NCI-H1092 (cell line): ENCODE measurements around the gene COL15A1.

Experiments
- DNase-seq: peaks from one replicate; lab custom pipeline; 2025; lab: John Stamatoyannopoulos, UW

Gene COL15A1

GRCh38 chr9:99037769-99038483, 94.2 kb downstream of the COL15A1 start:
- no peak for DNase-seq

DNA sequence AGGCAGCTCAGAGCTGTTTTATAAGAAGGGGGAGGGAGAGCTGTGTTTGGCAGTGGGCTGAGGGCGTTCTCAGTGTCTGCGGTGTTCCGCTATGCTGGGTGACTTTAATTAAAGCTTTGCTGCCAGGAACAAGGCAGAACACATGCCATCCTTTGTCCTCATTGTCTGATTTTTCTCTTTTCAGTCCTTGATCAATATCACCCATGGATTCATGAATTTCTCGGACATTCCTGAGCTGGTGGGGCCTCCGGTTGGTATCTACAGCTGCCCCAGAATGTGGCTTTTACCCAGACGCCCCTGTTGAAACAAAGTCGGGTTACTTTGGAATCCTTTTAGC, 94.7 kb downstream of the COL15A1 start:
- DNase-seq: no peak

GRCh38 chr9:99039505-99040182, 95.9 kb downstream of the COL15A1 start:
- no peak for DNase-seq

DNA sequence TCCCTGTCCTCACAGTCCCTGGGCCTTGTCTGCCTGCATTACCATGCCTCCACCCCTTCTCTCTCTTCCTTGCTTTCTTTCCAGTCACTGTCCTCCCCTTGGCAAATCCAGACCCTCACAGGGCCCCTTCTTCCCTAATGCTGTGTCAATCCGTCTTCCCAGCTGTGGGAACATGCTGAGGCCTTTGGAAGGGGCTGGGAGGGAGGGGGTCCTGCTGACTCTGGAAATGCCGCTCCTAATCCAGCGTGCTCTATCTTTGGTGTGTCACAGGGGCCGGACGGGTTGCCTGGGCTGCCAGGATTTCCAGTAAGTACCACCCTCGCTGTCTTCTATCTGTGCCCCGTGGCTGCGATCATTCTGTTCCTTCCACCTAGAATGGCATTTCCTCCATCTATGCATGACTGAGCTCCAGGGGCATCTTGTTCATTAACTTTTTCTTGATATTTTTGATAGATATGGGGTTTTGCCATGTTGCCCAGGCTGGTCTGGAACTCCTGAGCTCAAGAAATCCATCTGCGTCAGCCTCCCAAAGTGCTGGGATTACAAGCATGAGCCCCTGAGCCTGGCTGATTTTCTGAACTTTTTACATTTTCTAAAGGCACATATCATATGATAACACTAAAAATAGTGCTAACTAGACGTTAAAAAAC, 96.7 kb downstream of the COL15A1 start:
- no peak for DNase-seq

DNA sequence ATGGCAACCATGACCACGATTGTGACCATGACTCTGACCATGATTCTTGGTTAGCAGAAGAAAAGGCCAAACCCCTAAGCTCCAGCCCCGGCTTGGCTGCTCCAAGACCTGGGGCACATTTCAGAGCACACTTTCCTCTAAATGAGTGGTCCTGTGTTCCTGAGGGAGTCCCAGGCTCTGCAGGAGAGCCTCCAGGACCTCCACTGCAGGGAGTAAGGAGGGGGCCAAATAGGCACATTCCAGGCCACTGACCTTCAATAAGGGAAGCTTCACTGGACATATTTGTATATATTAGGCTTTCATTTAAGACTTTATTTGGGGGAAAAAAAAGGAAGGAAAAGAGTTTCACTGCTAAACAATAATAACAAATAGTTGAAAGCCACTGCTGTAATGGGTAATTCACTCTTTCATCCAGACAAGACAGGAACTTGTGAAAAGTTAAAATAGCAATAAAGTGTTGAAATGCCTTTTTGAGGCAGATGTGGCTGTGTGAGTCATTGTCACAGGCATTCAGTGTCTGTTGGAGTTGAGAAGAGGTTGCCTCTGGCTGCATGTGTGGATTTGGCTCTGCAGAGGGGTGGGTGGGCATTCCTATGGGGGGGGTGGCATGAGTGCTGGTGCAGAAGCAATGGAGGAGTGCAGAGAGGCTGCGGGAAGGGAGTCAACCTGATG, 97.3 kb downstream of the COL15A1 start:
- no peak for DNase-seq

DNA sequence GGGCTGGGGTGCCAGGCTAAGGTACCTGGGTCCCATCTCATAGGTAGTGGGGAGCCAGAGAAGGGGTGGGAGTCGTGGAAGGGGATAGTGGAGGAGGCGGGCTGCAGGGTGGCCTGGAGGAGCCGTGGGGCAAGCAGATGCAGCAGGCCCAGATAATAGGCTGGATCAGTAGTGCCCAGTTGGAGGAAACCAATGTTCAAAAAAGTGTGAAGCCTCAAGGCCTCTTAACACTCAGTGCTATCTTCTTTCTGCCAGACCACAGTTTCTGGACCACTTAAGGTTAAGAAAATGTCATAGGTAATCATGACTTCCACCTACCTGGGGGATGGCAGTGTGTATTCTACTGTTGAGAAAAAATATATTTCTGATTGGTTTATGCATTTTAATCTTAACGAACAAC, 97.9 kb downstream of the COL15A1 start:
- no peak for DNase-seq

DNA sequence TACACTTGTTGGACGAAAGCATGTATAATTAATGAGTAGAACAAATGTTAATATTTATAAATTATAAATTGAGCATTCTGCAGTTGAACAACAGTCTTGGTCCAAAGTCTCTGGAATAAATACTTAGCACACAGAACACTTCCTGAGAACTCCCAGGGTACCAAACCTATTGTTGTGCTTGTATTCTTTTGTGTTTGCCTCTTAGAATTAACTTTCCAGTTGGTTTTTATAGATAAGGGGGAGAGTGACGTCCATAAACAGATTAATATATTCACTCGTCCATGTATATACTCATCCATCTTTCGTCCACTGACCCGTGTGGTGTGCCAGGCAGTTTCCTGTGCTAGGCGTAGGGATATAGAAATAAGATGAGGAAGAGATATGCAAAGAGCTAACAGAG, 98.9 kb downstream of the COL15A1 start:
- DNase-seq: no peak

DNA sequence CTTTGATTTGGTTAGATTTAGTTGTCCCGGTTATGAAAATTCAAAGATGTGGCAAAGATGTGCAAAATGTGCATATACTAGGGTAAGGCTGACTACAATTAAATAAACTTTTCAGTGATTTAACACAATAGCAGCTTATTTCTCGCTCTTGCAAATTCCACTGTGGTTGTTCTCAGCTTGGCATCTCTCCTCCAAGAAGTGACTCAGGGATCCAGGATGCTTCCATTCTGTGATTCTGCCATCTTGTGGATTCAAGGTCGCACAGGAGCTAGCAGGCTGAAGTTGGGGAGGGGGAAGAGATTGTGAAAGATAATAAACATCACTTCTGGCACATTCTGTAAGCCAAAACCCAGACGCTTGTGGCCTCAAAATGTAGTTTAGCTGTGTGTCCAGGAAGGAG, 101.1 kb downstream of the COL15A1 start:
- DNase-seq: no peak

DNA sequence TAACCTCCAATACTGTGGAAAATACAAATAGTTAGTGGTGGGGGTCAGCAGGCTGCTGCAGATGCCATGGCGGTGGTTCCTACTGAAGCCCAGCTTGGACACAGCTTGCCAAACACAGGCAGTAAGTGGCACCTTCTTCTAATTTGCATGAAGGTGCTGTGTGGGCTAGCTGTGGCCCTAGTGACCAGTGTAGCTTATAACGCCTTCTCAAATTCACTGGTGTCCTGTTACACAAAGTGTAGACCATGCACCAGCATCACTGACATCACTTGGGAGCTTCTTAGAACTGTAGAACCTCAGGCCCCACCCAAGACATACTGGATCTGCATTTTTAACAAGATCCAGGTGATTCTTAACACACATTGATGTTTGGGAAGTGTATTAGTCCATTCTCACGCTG, 102.4 kb downstream of the COL15A1 start:
- no peak for DNase-seq

DNA sequence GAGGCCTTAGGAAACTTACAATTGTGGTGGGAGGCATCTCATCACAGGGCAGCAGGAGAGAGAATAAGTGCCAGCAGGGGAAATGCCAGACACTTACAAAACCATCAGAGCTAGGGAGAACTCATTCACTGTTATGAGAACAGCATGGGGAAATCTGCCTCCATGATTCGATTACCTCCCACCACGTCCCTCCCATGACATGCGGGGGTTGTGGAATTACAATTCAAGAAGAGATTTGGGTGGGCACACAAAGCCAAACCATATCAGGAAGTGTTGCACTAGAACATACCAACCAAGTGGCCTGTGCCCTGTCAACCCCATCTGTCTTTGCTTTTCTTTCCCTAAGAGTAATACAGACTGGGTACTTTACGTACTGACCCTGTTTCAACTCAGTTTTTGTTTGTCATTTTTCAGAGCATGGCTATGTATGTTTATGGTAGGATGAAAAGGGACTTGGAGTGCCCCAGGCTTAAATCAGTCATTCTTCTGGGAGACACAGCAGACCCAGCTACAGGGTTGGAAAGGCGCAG, 102.9 kb downstream of the COL15A1 start:
- no peak for DNase-seq

- no peak for DNase-seq
Observed at GRCh38 chr9:99049228-99049627, 105.5 kb downstream of the COL15A1 start.

- no peak for DNase-seq
Observed at GRCh38 chr9:99049641-99050040, 105.9 kb downstream of the COL15A1 start.

DNA sequence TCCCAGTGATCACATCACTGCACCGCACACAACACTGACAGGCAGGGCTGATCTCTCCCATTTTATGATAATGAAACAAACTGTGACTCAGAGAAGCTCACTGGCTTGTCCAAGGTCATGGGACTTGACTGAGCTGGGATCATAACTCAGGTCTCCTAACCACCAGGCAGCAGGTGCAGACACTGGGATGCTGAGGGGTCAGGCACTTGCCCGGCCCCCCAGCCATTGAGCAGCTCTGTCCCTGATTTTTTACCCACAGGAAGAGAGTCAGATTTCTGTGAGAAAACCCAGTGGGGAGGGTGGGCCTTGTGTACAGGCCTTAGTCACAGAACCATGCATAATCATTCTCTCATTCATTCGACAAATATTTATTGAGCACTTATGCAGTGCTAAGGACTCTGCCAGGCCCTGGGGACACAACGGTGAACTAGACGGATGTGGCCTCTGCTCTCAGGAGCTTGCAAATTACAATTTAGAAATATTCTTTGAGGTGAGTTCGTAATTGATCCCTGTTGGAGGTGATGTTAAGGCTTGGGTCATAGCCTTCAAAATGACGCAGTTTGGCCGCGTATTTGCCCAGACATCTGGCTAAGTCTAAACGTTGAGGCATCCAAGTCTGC, 106.7 kb downstream of the COL15A1 start:
- no peak for DNase-seq

DNA sequence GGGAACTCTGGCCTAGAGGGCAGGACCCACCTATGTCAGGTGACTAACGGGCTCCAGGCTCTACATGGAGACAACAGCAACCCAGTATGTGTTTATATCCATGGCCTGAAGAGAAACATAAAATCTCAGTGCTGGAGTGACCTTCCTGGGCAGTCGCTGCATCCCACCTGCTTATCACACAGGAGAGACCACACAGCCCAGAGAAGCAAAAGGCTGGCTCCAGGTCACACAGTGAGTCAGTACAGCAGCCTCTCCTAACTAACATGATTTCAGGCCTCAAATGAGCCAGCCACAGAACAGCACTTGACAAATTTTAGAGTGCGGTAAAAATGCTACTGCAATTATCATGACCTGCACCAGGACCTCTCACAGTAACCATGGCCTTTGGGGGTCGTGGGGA, 107.2 kb downstream of the COL15A1 start:
- no peak for DNase-seq

- DNase-seq: no peak
Observed at GRCh38 chr9:99051406-99051805, 107.7 kb downstream of the COL15A1 start.

DNA sequence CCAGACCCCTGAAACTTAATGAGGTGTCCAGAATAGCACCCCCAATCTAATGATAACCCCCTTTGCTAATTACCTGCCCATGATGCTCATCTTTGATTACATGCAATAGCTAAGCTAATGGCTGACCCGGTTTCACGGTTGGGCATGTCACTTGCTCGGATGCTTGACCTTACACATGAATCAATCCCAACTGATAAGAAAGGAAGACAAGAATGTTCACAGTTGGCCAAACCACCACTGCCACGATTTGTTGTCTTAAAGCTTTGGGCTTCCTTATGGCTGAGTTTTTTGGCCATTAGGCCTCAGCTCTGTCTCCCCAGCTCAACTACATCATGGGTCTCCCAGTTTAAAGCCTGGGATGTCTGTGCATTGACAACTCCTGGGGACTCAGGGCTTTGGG, 108.1 kb downstream of the COL15A1 start:
- DNase-seq: no peak

DNA sequence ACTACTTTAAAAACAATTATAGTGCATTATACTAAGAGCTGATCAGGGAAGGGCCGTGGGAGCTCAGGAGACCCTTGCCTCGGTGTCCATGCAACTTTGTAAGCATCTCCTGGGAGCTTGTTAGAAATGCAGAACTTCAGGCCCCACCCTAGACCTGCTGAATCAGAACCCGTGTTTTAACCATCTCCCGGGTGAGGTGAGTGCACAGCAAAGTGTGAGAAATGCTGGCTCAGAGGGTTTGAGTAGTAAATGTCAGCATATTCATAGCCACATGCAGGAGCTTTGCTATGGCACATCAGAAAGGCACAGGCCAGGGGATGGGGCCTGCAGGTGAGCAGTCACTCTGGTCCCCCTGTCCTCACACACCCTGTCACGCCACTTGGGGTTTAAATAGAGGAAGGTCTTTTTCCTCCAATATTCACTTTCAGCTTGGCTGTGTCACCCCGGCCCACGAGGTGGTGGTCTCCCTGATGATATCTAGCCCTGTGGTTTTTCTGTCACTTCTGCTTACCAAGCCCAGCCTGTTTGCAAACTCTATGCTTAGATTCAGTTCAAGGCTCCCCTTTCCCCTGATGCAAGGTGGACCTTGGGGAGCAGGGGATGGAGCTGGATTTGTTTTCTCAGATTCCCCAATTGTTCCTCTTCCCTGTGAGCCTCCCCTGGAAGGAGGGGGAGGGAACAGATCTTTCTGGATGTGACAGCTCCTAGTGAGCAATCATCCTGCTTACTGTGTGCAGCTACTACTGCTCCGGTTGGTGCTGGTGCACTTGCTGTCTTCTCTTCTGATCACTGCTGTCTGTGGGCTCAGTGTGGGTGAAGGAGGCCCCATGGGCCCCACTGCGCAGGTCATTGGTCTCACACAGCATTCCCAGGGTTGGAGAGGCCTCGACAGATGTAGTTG, 109.4 kb downstream of the COL15A1 start:
- DNase-seq: no peak

GRCh38 chr9:99054581-99054980, 110.9 kb downstream of the COL15A1 start:
- DNase-seq: no peak

GRCh38 chr9:99055384-99055783, 111.7 kb downstream of the COL15A1 start:
- DNase-seq: no peak

DNA sequence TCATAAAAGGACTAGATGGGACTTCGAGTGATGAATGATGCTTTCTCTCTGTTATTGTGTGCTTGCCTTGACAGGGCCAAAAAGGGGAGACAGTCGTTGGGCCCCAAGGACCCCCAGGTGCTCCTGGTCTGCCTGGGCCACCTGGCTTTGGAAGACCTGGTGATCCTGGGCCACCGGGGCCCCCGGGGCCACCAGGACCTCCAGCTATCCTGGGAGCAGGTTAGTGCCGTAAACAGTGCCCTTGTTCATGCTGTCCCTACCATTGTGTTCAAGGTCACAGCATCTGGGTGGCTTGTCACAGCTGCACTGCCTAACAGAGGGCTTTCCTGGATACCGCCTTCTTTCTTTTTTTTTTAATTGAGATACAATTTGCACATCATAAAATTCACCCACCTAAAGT, 112.5 kb downstream of the COL15A1 start:
- DNase-seq: no peak
